Caco-2 (cell line): ENCODE results near the gene HDAC9. TPM values are rescaled to one million over a fixed set of nuclear protein-coding genes. Genes with fewer than 3 reads are reported as not detected.

Source experiments
- BruUV-seq: library from RNA; stranded (reverse); fragments of 400-500 nt; replicated peaks from 2 replicates; lab custom pipeline; 2021; lab: Mats Ljungman, UMichigan
- CTCF ChIA-PET: fragments of 300-600 bp; sonication (Branson Sonifier 250); formaldehyde crosslinking; loops from one replicate; lab custom pipeline; 2022; ENCODE audit warnings: antibody characterized with exemption; lab: Charles Lee
- POLR2A ChIA-PET: fragments of 300-600 bp; sonication (Branson Sonifier 250); formaldehyde crosslinking; loops from one replicate; lab custom pipeline; 2022; ENCODE audit warnings: antibody characterized with exemption; lab: Charles Lee
- DNase-seq, 2 experiments: peaks; one replicate each; pipeline versions ENCODE4 v3.0.0 to v3.0.0-alpha.2; 2020 to 2022
- H3K27me3 ChIP-seq: replicated peaks from 2 replicates; pipeline ENCODE4 v1.6.0; 2011; ENCODE audit warnings: low read length; ENCODE audit not compliant: control insufficient read depth, insufficient read depth
- H3K36me3 ChIP-seq: 2 replicates; pipeline ENCODE4 v1.5.1; 2011; ENCODE audit warnings: low read length; ENCODE audit not compliant: control insufficient read depth, insufficient read depth
- H3K4me1 ChIP-seq: fragments of 250-450 bp; sonication (Bioruptor Pico); 2 replicates; pipeline ENCODE4 v1.5.1; 2020; ENCODE audit warnings: mild to moderate bottlenecking
- H3K4me3 ChIP-seq: 2 replicates; pipeline ENCODE4 v1.5.1; 2011; ENCODE audit warnings: low read depth, mild to moderate bottlenecking, control low read depth, low read length
- H3K9me3 ChIP-seq: fragments of 250-450 bp; sonication (Bioruptor Pico); 2 replicates; pipeline ENCODE4 v1.5.1; 2020; ENCODE audit warnings: mild to moderate bottlenecking, moderate library complexity
- H3K27ac Mint-ChIP-seq: one replicate; pipeline ENCODE4 v1.8.0; 2022; ENCODE audit warnings: mixed read lengths; ENCODE audit not compliant: unreplicated experiment
- H3K27me3 Mint-ChIP-seq: one replicate; pipeline ENCODE4 v1.8.0; 2022; ENCODE audit warnings: mixed read lengths; ENCODE audit not compliant: insufficient read depth, unreplicated experiment
- H3K36me3 Mint-ChIP-seq: one replicate; pipeline ENCODE4 v1.8.0; 2022; ENCODE audit warnings: mild to moderate bottlenecking, mixed read lengths; ENCODE audit not compliant: insufficient read depth, unreplicated experiment
- H3K4me1 Mint-ChIP-seq: one replicate; pipeline ENCODE4 v1.8.0; 2022; ENCODE audit warnings: low read depth, mixed read lengths; ENCODE audit not compliant: unreplicated experiment
- H3K4me3 Mint-ChIP-seq: one replicate; pipeline ENCODE4 v1.8.0; 2022; ENCODE audit warnings: mild to moderate bottlenecking, moderate library complexity, mixed read lengths; ENCODE audit not compliant: unreplicated experiment
- H3K9me3 Mint-ChIP-seq: one replicate; pipeline ENCODE4 v1.8.0; 2022; ENCODE audit warnings: mixed read lengths; ENCODE audit not compliant: unreplicated experiment
- CTCF ChIP-seq, 2 experiments: fragments of 200-600 bp in 1 of 2; IDR thresholded peaks; 1 replicate in 1 of 2; 2 replicates in 1 of 2; pipeline versions ENCODE4 v1.5.1 to v1.8.0; 2011 to 2022; ENCODE audit warnings: antibody characterized with exemption in 1 of 2, control low read depth in 1 of 2, inconsistent platforms in 1 of 2, low read depth in 1 of 2, low read length in 1 of 2, mild to moderate bottlenecking in 1 of 2, moderate library complexity in 1 of 2; ENCODE audit not compliant: insufficient read depth in 1 of 2, severe bottlenecking in 1 of 2, unreplicated experiment in 1 of 2
- intact Hi-C: fragments of 100-400 bp; cut with micrococcal nuclease; formaldehyde crosslinking; loops from one replicate; pipeline ENCODE4 v1.10.0; 2022; ENCODE audit not compliant: unreplicated experiment
- total RNA-seq: library from RNA; stranded (reverse); gene quantifications from 2 replicates; pipeline ENCODE4 v1.2.3, GENCODE V29; 2022

The HDAC9 gene
- total RNA-seq, 1 experiment from 2014 or later = 0.27 TPM

GRCh38 chr7:18553605-18554003, 58.1 kb downstream of the HDAC9 start:
- no peak overlapping the region for H3K4me3 ChIP-seq
- no peaks in the 10 kb centered on the region for H3K4me1 Mint-ChIP-seq

GRCh38 chr7:18555120-18555519, 59.6 kb downstream of the HDAC9 start:
- POLR2A ChIA-PET = no interaction called here
- no peak for TF ChIP-seq CTCF (IDR thresholded peaks at IDR 0.05; ENCODE audit: insufficient read depth in 1 of 2, low read depth in 1 of 2, low read length in 1 of 2, severe bottlenecking in 1 of 2, unreplicated experiment in 1 of 2)
- H3K27me3 ChIP-seq = no peaks in the 10 kb centered on the region
- Mint-ChIP-seq H3K27me3 (no peaks in the 10 kb centered on the region), H3K4me1 (no peaks in the 10 kb centered on the region), H3K4me3 (no peak overlapping the region), H3K27ac (no peak overlapping the region), H3K9me3 (no peaks in the 10 kb centered on the region), H3K36me3 (no peaks in the 10 kb centered on the region)
- H3K36me3 ChIP-seq = no peaks in the 10 kb centered on the region
- CTCF ChIA-PET = no interaction called here
- H3K4me1 ChIP-seq = no peaks in the 10 kb centered on the region
- no peak for DNase-seq
- no peak overlapping the region for H3K4me3 ChIP-seq
- intact Hi-C loops = no loop called here
- BruUV-seq = no TSS peak
- H3K9me3 ChIP-seq = no peaks in the 10 kb centered on the region

More at GRCh38 chr7:18553605-18554003, 58.1 kb downstream of the HDAC9 start:
- no TSS peak for BruUV-seq
- DNase-seq = no peak
- Mint-ChIP-seq H3K36me3 (no peaks in the 10 kb centered on the region), H3K4me3 (no peak overlapping the region), H3K9me3 (no peaks in the 10 kb centered on the region), H3K27ac (no peak overlapping the region), H3K27me3 (no peaks in the 10 kb centered on the region)
- TF ChIP-seq CTCF (IDR thresholded peaks at IDR 0.05; ENCODE audit: insufficient read depth in 1 of 2, low read depth in 1 of 2, low read length in 1 of 2, severe bottlenecking in 1 of 2, unreplicated experiment in 1 of 2) = no peak
- Histone ChIP-seq H3K27me3 (no peaks in the 10 kb centered on the region), H3K9me3 (no peaks in the 10 kb centered on the region), H3K4me1 (no peaks in the 10 kb centered on the region), H3K36me3 (no peaks in the 10 kb centered on the region)
- POLR2A ChIA-PET = no interaction called here
- intact Hi-C loops = no loop called here
- CTCF ChIA-PET = no interaction called here

- no peaks in the 10 kb centered on the region for H3K9me3 Mint-ChIP-seq
- no peak for DNase-seq
- H3K27ac Mint-ChIP-seq = no peak overlapping the region
- CTCF ChIA-PET = no interaction called here
- no peaks in the 10 kb centered on the region for H3K4me1 Mint-ChIP-seq
- Histone ChIP-seq H3K4me1 (no peaks in the 10 kb centered on the region), H3K36me3 (no peaks in the 10 kb centered on the region), H3K9me3 (no peaks in the 10 kb centered on the region), H3K4me3 (no peak overlapping the region), H3K27me3 (no peaks in the 10 kb centered on the region)
- intact Hi-C loops = no loop called here
- POLR2A ChIA-PET = no interaction called here
- no TSS peak for BruUV-seq
- H3K27me3 Mint-ChIP-seq = no peaks in the 10 kb centered on the region
- no peak overlapping the region for H3K4me3 Mint-ChIP-seq
- no peak for TF ChIP-seq CTCF (IDR thresholded peaks at IDR 0.05; ENCODE audit: insufficient read depth in 1 of 2, low read depth in 1 of 2, low read length in 1 of 2, severe bottlenecking in 1 of 2, unreplicated experiment in 1 of 2)
- H3K36me3 Mint-ChIP-seq = no peaks in the 10 kb centered on the region
Observed at GRCh38 chr7:18555968-18556367, 60.4 kb downstream of the HDAC9 start.
